IMR-90 (cell line): ENCODE results near the gene KIRREL1.

Source experiments
- POLR2A ChIP-seq: IDR thresholded peaks from 2 replicates; pipeline ENCODE4 v1.6.1; 2012; ENCODE audit warnings: mild to moderate bottlenecking, low read depth, low read length
- RCOR1 ChIP-seq: IDR thresholded peaks from 2 replicates; pipeline ENCODE4 v1.6.1; 2012; ENCODE audit warnings: mild to moderate bottlenecking, low read length, improper control_type of control experiment; ENCODE audit not compliant: insufficient replicate concordance
- RFX5 ChIP-seq: IDR thresholded peaks from 2 replicates; pipeline ENCODE4 v1.8.0; 2012; ENCODE audit warnings: low read depth, mild to moderate bottlenecking, low read length, moderate library complexity
- TF ChIP-seq, protein P1 (sequence below): conservative IDR thresholded peaks from 2 replicates; pipeline ENCODE4 v1.5.1; 2012; ENCODE audit warnings: mild to moderate bottlenecking, low read depth, low read length, improper control_type of control experiment

DNA sequence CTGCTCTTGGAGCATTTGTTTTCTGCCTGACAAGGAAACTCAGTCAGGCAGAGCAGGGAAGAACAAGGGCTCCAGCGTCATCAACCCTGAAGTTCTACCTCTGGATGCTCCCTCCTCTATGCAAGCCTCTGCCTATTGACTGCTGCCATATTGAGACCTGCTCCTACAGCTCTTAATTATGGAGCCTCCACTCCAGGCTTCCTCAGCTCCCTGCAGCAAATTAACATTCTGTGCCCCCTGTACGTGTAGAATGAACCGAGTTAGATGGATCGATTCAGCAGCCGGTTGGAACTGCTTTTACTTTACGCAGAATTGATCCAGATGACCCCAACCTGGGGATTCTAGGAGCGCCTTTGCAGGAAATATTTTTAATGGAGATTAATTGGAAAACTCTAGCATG, 68.7 kb downstream of the KIRREL1 start:
- TF ChIP-seq RFX5 (no peak), POLR2A (no peak), RCOR1 (no peak)
- TF ChIP-seq, protein P1, sequence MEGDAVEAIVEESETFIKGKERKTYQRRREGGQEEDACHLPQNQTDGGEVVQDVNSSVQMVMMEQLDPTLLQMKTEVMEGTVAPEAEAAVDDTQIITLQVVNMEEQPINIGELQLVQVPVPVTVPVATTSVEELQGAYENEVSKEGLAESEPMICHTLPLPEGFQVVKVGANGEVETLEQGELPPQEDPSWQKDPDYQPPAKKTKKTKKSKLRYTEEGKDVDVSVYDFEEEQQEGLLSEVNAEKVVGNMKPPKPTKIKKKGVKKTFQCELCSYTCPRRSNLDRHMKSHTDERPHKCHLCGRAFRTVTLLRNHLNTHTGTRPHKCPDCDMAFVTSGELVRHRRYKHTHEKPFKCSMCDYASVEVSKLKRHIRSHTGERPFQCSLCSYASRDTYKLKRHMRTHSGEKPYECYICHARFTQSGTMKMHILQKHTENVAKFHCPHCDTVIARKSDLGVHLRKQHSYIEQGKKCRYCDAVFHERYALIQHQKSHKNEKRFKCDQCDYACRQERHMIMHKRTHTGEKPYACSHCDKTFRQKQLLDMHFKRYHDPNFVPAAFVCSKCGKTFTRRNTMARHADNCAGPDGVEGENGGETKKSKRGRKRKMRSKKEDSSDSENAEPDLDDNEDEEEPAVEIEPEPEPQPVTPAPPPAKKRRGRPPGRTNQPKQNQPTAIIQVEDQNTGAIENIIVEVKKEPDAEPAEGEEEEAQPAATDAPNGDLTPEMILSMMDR = no peak
